B cell (primary cell): ENCODE results near the gene THSD4. TPM values are rescaled to one million over a fixed set of nuclear protein-coding genes. Genes with fewer than 3 reads are reported as not detected.

Experiments used
- ATAC-seq: fragments of 200-7000 bp; cut with Tn5 transposase; one replicate; pipeline ENCODE4 v1.10.0; 2021; ENCODE audit warnings: low read depth, mild to moderate bottlenecking, moderate number of reproducible peaks, moderate library complexity
- CTCF ChIA-PET: fragments of 350-600 bp; sonication (Branson Sonifier 250); formaldehyde crosslinking; loops from one replicate; lab custom pipeline; 2021; ENCODE audit warnings: antibody characterized with exemption, inconsistent platforms; lab: Charles Lee
- POLR2A ChIA-PET: fragments of 350-600 bp; sonication (Branson Sonifier 250); formaldehyde crosslinking; loops from one replicate; lab custom pipeline; 2021; ENCODE audit warnings: antibody characterized with exemption; lab: Charles Lee
- DNase-seq: peaks from one replicate; pipeline ENCODE4 v3.0.0; 2013
- H2AFZ ChIP-seq: 2 replicates; pipeline ENCODE4 v1.6.1; 2012; ENCODE audit warnings: mild to moderate bottlenecking, low read depth, low read length; ENCODE audit not compliant: insufficient read depth, poor library complexity, severe bottlenecking
- H3K27ac ChIP-seq, 2 donors: 1 replicate in 1 of 2; 2 replicates in 1 of 2; pipeline ENCODE4 v1.5.1; 2012 to 2013; ENCODE audit warnings: low read length in 2 of 2, mild to moderate bottlenecking in 2 of 2, moderate library complexity in 1 of 2
- H3K27me3 ChIP-seq, 4 experiments: fragments of 200-600 bp in 1 of 4; sonication (generic) in 1 of 4; replicated peaks in 1 of 4; 1 replicate in 2 of 4; 2 replicates in 2 of 4; pipeline versions ENCODE4 v1.6.1 to v1.7.0; 2013 to 2016; ENCODE audit warnings: low read length in 3 of 4, mild to moderate bottlenecking in 2 of 4, mixed read lengths in 1 of 4, moderate library complexity in 1 of 4; ENCODE audit not compliant: insufficient read depth in 4 of 4, control insufficient read depth in 3 of 4; ENCODE audit errors: control extremely low read depth in 1 of 4
- H3K36me3 ChIP-seq, 2 experiments: replicated peaks in 1 of 2; 1 replicate in 1 of 2; 2 replicates in 1 of 2; pipeline versions ENCODE4 v1.6.1 to v1.7.1; 2013; ENCODE audit warnings: low read length in 1 of 2; ENCODE audit not compliant: insufficient read depth in 2 of 2, control insufficient read depth in 1 of 2; ENCODE audit errors: control extremely low read depth in 1 of 2, extremely low read depth in 1 of 2
- H3K4me1 ChIP-seq, 2 donors: fragments of 200-600 bp in 1 of 2; sonication (generic) in 1 of 2; 1 replicate in 1 of 2; 2 replicates in 1 of 2; pipeline versions ENCODE4 v1.5.1 to v1.6.1; 2013 to 2017; ENCODE audit warnings: low read length in 2 of 2; ENCODE audit not compliant: control insufficient read depth in 2 of 2, insufficient read depth in 2 of 2
- H3K4me2 ChIP-seq: replicated peaks from 2 replicates; pipeline ENCODE3; 2012; ENCODE audit warnings: mild to moderate bottlenecking, low read depth, low read length; ENCODE audit not compliant: poor library complexity, severe bottlenecking
- H3K4me3 ChIP-seq, 5 experiments: fragments of 200-600 bp in 1 of 5; sonication (generic) in 1 of 5; 1 replicate in 3 of 5; 2 replicates in 2 of 5; pipeline versions ENCODE4 v1.5.1 to v1.7.0; 2011 to 2016; ENCODE audit warnings: low read length in 4 of 5, mild to moderate bottlenecking in 4 of 5, low read depth in 2 of 5, control low read depth in 1 of 5, moderate library complexity in 1 of 5; ENCODE audit not compliant: insufficient read depth in 1 of 5; ENCODE audit errors: control extremely low read depth in 1 of 5, extremely low read depth in 1 of 5
- H3K79me2 ChIP-seq: fragments of 200-600 bp; sonication (generic); one replicate; pipeline ENCODE4 v1.6.0; 2016; ENCODE audit warnings: low read length; ENCODE audit not compliant: control insufficient read depth, insufficient read depth
- H3K9ac ChIP-seq: fragments of 200-600 bp; sonication (generic); 2 replicates; pipeline ENCODE4 v1.6.1; 2017; ENCODE audit warnings: mild to moderate bottlenecking, low read length, moderate library complexity
- H3K9me3 ChIP-seq, 3 donors: one replicate each; pipeline versions ENCODE4 v1.6.1 to v1.7.1; 2013; ENCODE audit warnings: low read length in 2 of 3; ENCODE audit not compliant: control insufficient read depth in 2 of 3, insufficient read depth in 1 of 3; ENCODE audit errors: control extremely low read depth in 1 of 3
- H4K20me1 ChIP-seq: 2 replicates; pipeline ENCODE4 v1.6.0; 2012; ENCODE audit warnings: mild to moderate bottlenecking, low read length; ENCODE audit not compliant: insufficient read depth, control insufficient read depth, poor library complexity, severe bottlenecking
- H3K27ac Mint-ChIP-seq: one replicate; pipeline ENCODE4 v1.8.0; 2021; ENCODE audit warnings: mixed read lengths
- H3K27me3 Mint-ChIP-seq: one replicate; pipeline ENCODE4 v1.8.0; 2021; ENCODE audit warnings: mixed read lengths
- H3K4me1 Mint-ChIP-seq: one replicate; pipeline ENCODE4 v1.8.0; 2021; ENCODE audit warnings: mixed read lengths
- H3K4me3 Mint-ChIP-seq: one replicate; pipeline ENCODE4 v1.8.0; 2021; ENCODE audit warnings: mixed read lengths
- H3K9me3 Mint-ChIP-seq: one replicate; pipeline ENCODE4 v1.8.0; 2022; ENCODE audit warnings: mixed read lengths; ENCODE audit not compliant: insufficient read depth
- CTCF ChIP-seq: fragments of 200-600 bp; IDR thresholded peaks from one replicate; pipeline ENCODE4 v1.8.0; 2022; ENCODE audit warnings: antibody characterized with exemption, mild to moderate bottlenecking
- EZH2 ChIP-seq: IDR thresholded peaks from 2 replicates; pipeline ENCODE4 v1.6.1; 2012; ENCODE audit warnings: borderline replicate concordance, low read depth, mild to moderate bottlenecking, moderate library complexity, low read length; ENCODE audit not compliant: insufficient read depth, poor library complexity, severe bottlenecking
- WGBS: methylation state at CpG from one replicate; pipeline ENCODE4 v1.1.5; 2013; ENCODE audit warnings: missing lambda C conversion rate; ENCODE audit not compliant: insufficient coverage; 5-methylcytosine and 5-hydroxymethylcytosine counted together
- intact Hi-C: fragments of 100-400 bp; cut with micrococcal nuclease; formaldehyde crosslinking; loops from one replicate; pipeline ENCODE4 v1.10.0; 2022
- polyA plus RNA-seq: library from polyadenylated mRNA; depleted of rRNA; stranded (reverse); fragments of >200 nt; gene quantifications from 2 replicates; pipeline ENCODE4 v1.2.3, GENCODE V29; 2012
- total RNA-seq, 2 donors: library from RNA; stranded (reverse); fragments of 120-200 nt in 1 of 2; gene quantifications; 1 replicate in 1 of 2; 2 replicates in 1 of 2; pipeline versions ENCODE4 v1.2.3 to v1.2.4, GENCODE V29; 2013 to 2022

The THSD4 gene
- total and polyA plus RNA-seq, 2 donors (not counting 1 experiment from before 2014, with no cell fraction given): not detected

GRCh38 chr15:71337197-71337845 lies 222.1 kb downstream of the THSD4 start:
- ChIA-PET CTCF (no interaction called here), POLR2A (no interaction called here)
- intact Hi-C loops: no loop called here
- H4K20me1 ChIP-seq: no peaks in the 10 kb centered on the region
- H3K9me3 ChIP-seq: peaks cover 0 to 2% (median 0%) of the 10 kb centered on the region in 3 donors
- no peak overlapping the region for H3K4me3 Mint-ChIP-seq
- peaks cover 0 to 2% (median 0%) of the 10 kb centered on the region in 4 experiments for H3K27me3 ChIP-seq
- no peak overlapping the region for H3K4me3 ChIP-seq
- H3K27me3 Mint-ChIP-seq: peaks cover 3% of the 10 kb centered on the region
- H3K4me1 Mint-ChIP-seq: no peaks in the 10 kb centered on the region
- no peak overlapping the region for H3K27ac Mint-ChIP-seq
- no peak overlapping the region for H3K4me2 ChIP-seq
- no peak for DNase-seq
- no peaks in the 10 kb centered on the region for H3K79me2 ChIP-seq
- H3K9me3 Mint-ChIP-seq: no peaks in the 10 kb centered on the region
- no peak for ATAC-seq
- H3K36me3 ChIP-seq: no peaks in the 10 kb centered on the region
- H2AFZ ChIP-seq: no peak overlapping the region
- TF ChIP-seq CTCF (no peak), EZH2 (no peak)
- no peak overlapping the region for H3K9ac ChIP-seq
- H3K4me1 ChIP-seq: no peaks in the 10 kb centered on the region
- WGBS: 76% methylated on average over 5 of the region's 5 CpGs
- H3K27ac ChIP-seq: no peak overlapping the region

GRCh38 chr15:71338265-71338664 lies 223.0 kb downstream of the THSD4 start:
- Mint-ChIP-seq H3K4me1 (no peaks in the 10 kb centered on the region), H3K9me3 (no peaks in the 10 kb centered on the region), H3K27ac (no peak overlapping the region), H3K4me3 (no peak overlapping the region), H3K27me3 (peaks cover 3% of the 10 kb centered on the region)
- Histone ChIP-seq H3K4me2 (no peak overlapping the region), H3K27me3 (peaks cover 0 to 2% (median 0%) of the 10 kb centered on the region in 4 experiments), H3K9ac (no peak overlapping the region), H3K36me3 (no peaks in the 10 kb centered on the region), H3K4me1 (no peaks in the 10 kb centered on the region), H4K20me1 (no peaks in the 10 kb centered on the region), H3K4me3 (no peak overlapping the region), H3K9me3 (peaks cover 0 to 2% (median 0%) of the 10 kb centered on the region in 3 donors), H2AFZ (no peak overlapping the region), H3K79me2 (no peaks in the 10 kb centered on the region), H3K27ac (no peak overlapping the region)
- WGBS: 83% methylated on average over 2 of the region's 9 CpGs
- POLR2A ChIA-PET: no interaction called here
- TF ChIP-seq CTCF (no peak), EZH2 (no peak)
- ATAC-seq: no peak
- DNase-seq: no peak
- intact Hi-C loops: no loop called here
- CTCF ChIA-PET: no interaction called here
